CD4-positive, alpha-beta T cell (primary cell): Measurements from ENCODE around the gene OPCML. TPM values are rescaled to one million over a fixed set of nuclear protein-coding genes. Genes with fewer than 3 reads are reported as not detected.

Experiments
- ATAC-seq: fragments of 200-7000 bp; cut with Tn5 transposase; one replicate; pipeline ENCODE4 v1.10.0; 2022; ENCODE audit warnings: mild to moderate bottlenecking; ENCODE audit not compliant: poor library complexity
- CTCF ChIA-PET: fragments of 350-600 bp; sonication (Branson Sonifier 250); formaldehyde crosslinking; loops from one replicate; lab custom pipeline; 2021; ENCODE audit warnings: antibody characterized with exemption, inconsistent platforms; lab: Charles Lee
- POLR2A ChIA-PET: fragments of 350-600 bp; sonication (Branson Sonifier 250); formaldehyde crosslinking; loops from one replicate; lab custom pipeline; 2021; ENCODE audit warnings: antibody characterized with exemption, inconsistent platforms; lab: Charles Lee
- DNase-seq, 14 experiments: peaks; one replicate each; pipeline ENCODE4 v3.0.0-alpha.2; 2013 to 2020; ENCODE audit warnings: mixed read lengths in 2 of 14
- H3K27ac ChIP-seq, 2 donors: one replicate each; pipeline versions ENCODE4 v1.5.1 to v1.7.0; 2013; ENCODE audit warnings: low read length in 2 of 2, low read depth in 1 of 2, mild to moderate bottlenecking in 1 of 2
- H3K27me3 ChIP-seq, 2 experiments: 1 replicate in 1 of 2; 2 replicates in 1 of 2; pipeline versions ENCODE4 v1.6.1 to v1.7.0; 2013; ENCODE audit warnings: low read length in 2 of 2, control low read depth in 1 of 2, mild to moderate bottlenecking in 1 of 2, moderate library complexity in 1 of 2; ENCODE audit not compliant: insufficient read depth in 2 of 2, control insufficient read depth in 1 of 2
- H3K36me3 ChIP-seq: one replicate; pipeline ENCODE4 v1.6.1; 2013; ENCODE audit warnings: low read length, control low read depth; ENCODE audit not compliant: insufficient read depth
- H3K4me1 ChIP-seq: one replicate; pipeline ENCODE4 v1.6.1; 2013; ENCODE audit warnings: low read length, control low read depth; ENCODE audit not compliant: insufficient read depth
- H3K4me3 ChIP-seq: one replicate; pipeline ENCODE4 v1.5.1; 2013; ENCODE audit warnings: mild to moderate bottlenecking, low read length, moderate library complexity
- H3K9me3 ChIP-seq, 2 experiments: 1 replicate in 1 of 2; 2 replicates in 1 of 2; pipeline versions ENCODE4 v1.6.1 to v1.7.0; 2013; ENCODE audit warnings: low read length in 2 of 2, mild to moderate bottlenecking in 2 of 2, control low read depth in 1 of 2, moderate library complexity in 1 of 2; ENCODE audit not compliant: control insufficient read depth in 1 of 2, insufficient read depth in 1 of 2
- H3K27ac Mint-ChIP-seq: one replicate; pipeline ENCODE4 v1.8.0; 2020; ENCODE audit warnings: mixed read lengths
- H3K27me3 Mint-ChIP-seq: one replicate; pipeline ENCODE4 v1.8.0; 2021; ENCODE audit warnings: mixed read lengths
- H3K36me3 Mint-ChIP-seq: one replicate; pipeline ENCODE4 v1.8.0; 2021; ENCODE audit warnings: low read depth, mixed read lengths
- H3K4me1 Mint-ChIP-seq: one replicate; pipeline ENCODE4 v1.8.0; 2021; ENCODE audit warnings: low read depth, mixed read lengths
- H3K4me3 Mint-ChIP-seq: one replicate; pipeline ENCODE4 v1.8.0; 2020; ENCODE audit warnings: mild to moderate bottlenecking, mixed read lengths
- H3K9me3 Mint-ChIP-seq: one replicate; pipeline ENCODE4 v1.8.0; 2020; ENCODE audit warnings: mixed read lengths
- intact Hi-C, 2 experiments: fragments of 100-400 bp; cut with DNase I in 1 of 2; cut with micrococcal nuclease in 1 of 2; formaldehyde crosslinking; loops; one replicate each; pipeline versions ENCODE4 v1.15.1 to v1.9.0; 2023 to 2025; cut with DNase I, micrococcal nuclease
- total RNA-seq, 174 experiments: library from RNA in 2 of 174; stranded (reverse) in 2 of 174; gene quantifications; one replicate each; pipeline ENCODE4 v1.2.3 and lab custom pipeline; 2021 to 2026
- TF ChIP-seq, protein P1 (sequence below): fragments of 200-600 bp; IDR thresholded peaks from one replicate; pipeline ENCODE4 v1.8.0; 2022; ENCODE audit warnings: antibody characterized with exemption, mild to moderate bottlenecking

Gene OPCML
- total RNA-seq, 2 experiments from 2014 or later, result not detected

DNA sequence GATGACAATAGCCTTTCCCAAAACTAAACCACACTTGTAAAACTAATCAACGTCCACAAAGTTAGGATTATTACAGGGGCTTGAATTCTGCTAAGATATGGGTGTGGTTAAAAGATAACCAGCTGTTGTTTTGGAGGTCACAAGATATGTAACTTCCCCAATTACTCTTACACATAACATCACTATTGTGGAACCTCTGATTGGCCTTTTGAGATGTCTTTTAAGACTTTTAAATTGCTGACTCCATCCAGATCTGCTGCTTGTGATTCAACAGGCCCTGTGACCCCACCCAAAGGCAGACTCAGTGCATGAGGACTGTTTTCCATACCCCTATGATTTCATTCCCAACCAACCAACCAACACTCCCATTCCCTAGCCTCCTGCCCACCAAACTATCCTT lies 893.9 kb downstream of the OPCML start:
- Histone ChIP-seq H3K27ac (no peak overlapping the region), H3K27me3 (no peaks in the 10 kb centered on the region), H3K4me3 (no peak overlapping the region), H3K4me1 (peaks cover 4% of the 10 kb centered on the region), H3K9me3 (peaks cover 0 to 4% of the 10 kb centered on the region in 2 experiments), H3K36me3 (no peaks in the 10 kb centered on the region)
- intact Hi-C loops, result no loop called here
- H3K9me3 Mint-ChIP-seq, result no peaks in the 10 kb centered on the region
- H3K4me1 Mint-ChIP-seq, result no peaks in the 10 kb centered on the region
- H3K36me3 Mint-ChIP-seq, result no peaks in the 10 kb centered on the region
- DNase-seq (no peak), ATAC-seq (no peak)
- ChIA-PET POLR2A (no interaction called here), CTCF (no interaction called here)
- no peak overlapping the region for H3K4me3 Mint-ChIP-seq
- no peaks in the 10 kb centered on the region for H3K27me3 Mint-ChIP-seq
- H3K27ac Mint-ChIP-seq, result no peak overlapping the region
- TF ChIP-seq, protein P1, sequence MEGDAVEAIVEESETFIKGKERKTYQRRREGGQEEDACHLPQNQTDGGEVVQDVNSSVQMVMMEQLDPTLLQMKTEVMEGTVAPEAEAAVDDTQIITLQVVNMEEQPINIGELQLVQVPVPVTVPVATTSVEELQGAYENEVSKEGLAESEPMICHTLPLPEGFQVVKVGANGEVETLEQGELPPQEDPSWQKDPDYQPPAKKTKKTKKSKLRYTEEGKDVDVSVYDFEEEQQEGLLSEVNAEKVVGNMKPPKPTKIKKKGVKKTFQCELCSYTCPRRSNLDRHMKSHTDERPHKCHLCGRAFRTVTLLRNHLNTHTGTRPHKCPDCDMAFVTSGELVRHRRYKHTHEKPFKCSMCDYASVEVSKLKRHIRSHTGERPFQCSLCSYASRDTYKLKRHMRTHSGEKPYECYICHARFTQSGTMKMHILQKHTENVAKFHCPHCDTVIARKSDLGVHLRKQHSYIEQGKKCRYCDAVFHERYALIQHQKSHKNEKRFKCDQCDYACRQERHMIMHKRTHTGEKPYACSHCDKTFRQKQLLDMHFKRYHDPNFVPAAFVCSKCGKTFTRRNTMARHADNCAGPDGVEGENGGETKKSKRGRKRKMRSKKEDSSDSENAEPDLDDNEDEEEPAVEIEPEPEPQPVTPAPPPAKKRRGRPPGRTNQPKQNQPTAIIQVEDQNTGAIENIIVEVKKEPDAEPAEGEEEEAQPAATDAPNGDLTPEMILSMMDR, result no peak

DNA sequence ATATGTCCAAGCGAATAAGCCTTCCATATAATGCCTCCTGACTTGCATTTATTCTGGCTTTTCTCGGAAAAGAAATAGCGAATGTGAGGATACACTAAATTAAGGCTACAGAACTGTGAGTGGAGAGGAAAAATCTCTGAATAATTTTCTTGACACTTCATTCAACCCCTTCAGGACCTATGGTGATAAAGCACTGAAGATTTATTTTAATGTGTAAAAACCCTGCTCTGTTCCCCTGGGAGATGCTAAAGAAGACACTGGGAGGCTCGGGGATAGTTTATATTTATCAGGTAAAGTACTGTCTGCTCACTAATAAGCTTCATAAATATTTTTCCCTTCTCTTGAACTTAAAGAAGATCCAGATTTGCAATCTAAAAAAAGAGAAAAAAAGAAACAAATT lies 895.8 kb downstream of the OPCML start:
- DNase-seq (no peak), ATAC-seq (no peak)
- H3K36me3 ChIP-seq, result no peaks in the 10 kb centered on the region
- TF ChIP-seq, protein P1, result no peak
- ChIA-PET CTCF (no interaction called here), POLR2A (no interaction called here)
- H3K9me3 ChIP-seq, result no peaks in the 10 kb centered on the region
- H3K4me1 ChIP-seq, result peaks cover 4% of the 10 kb centered on the region
- H3K4me3 ChIP-seq, result no peak overlapping the region
- Mint-ChIP-seq H3K4me3 (no peak overlapping the region), H3K4me1 (no peaks in the 10 kb centered on the region), H3K27ac (no peak overlapping the region), H3K27me3 (no peaks in the 10 kb centered on the region), H3K9me3 (no peaks in the 10 kb centered on the region), H3K36me3 (no peaks in the 10 kb centered on the region)
- H3K27me3 ChIP-seq, result no peaks in the 10 kb centered on the region
- H3K27ac ChIP-seq, result no peak overlapping the region
- intact Hi-C loops, result no loop called here

DNA sequence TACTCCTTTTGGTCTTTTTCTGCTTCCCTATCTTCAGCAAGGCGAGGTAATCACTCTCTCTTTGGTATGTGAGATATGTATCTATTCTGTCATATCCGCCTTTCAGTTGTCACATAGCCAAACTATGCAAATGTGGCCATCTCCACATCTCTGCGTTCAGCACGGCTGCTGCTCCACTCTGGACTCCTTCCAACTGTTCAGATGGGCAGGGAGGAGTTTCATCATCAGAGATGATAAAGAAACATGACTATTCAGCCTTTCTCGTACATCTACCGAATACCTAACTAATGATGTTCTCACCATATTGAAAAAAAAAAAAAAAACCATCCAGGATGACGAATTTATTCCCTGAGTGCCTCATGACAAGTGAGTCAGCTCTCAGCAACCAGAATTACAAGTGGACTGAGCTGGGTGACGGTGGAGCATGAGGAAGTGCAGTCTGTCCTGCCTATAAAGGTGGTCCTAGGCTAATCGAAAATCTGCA lies 899.6 kb downstream of the OPCML start:
- H3K27ac ChIP-seq, result no peak overlapping the region
- no peak for ATAC-seq
- DNase-seq, result no peak
- Mint-ChIP-seq H3K27me3 (no peaks in the 10 kb centered on the region), H3K36me3 (no peaks in the 10 kb centered on the region), H3K9me3 (no peaks in the 10 kb centered on the region), H3K4me3 (no peak overlapping the region), H3K4me1 (no peaks in the 10 kb centered on the region), H3K27ac (no peak overlapping the region)
- no peak overlapping the region for H3K4me3 ChIP-seq
- no peaks in the 10 kb centered on the region for H3K36me3 ChIP-seq
- peaks cover 0 to 3% of the 10 kb centered on the region in 2 experiments for H3K9me3 ChIP-seq
- TF ChIP-seq, protein P1, result no peak
- ChIA-PET POLR2A (no interaction called here), CTCF (no interaction called here)
- H3K4me1 ChIP-seq, result no peaks in the 10 kb centered on the region
- H3K27me3 ChIP-seq, result no peaks in the 10 kb centered on the region
- intact Hi-C loops, result no loop called here
